BJ (cell line): ENCODE measurements around the gene SAMD14. TPM values are rescaled to one million over a fixed set of nuclear protein-coding genes. Genes with fewer than 3 reads are reported as not detected.
A peak's percentile ranks its signal among the peaks of the same experiment; 100 is the strongest.
"Not testable (repeated sequence)": the region's sequence is repeated elsewhere in the genome, so short reads cannot be mapped to it uniquely, and the experiment has no call there.

Experiments
- CTCF ChIA-PET: fragments of 350-600 bp; formaldehyde crosslinking; extraction: SDS; loops from one replicate; lab custom pipeline; 2021; ENCODE audit warnings: antibody characterized with exemption, inconsistent platforms; lab: Yijun Ruan, JAX
- POLR2A ChIA-PET: fragments of 300-600 bp; sonication (Branson Sonifier 250); formaldehyde crosslinking; extraction: SDS; loops from one replicate; lab custom pipeline; 2021; ENCODE audit warnings: antibody characterized with exemption; lab: Charles Lee
- DNase-seq: peaks from one replicate; pipeline ENCODE4 v3.0.0-alpha.2; 2011; ENCODE audit warnings: low read depth
- H3K27me3 ChIP-seq: 2 replicates; pipeline ENCODE4 v1.6.0; 2011; ENCODE audit warnings: low read length; ENCODE audit not compliant: control insufficient read depth, insufficient read depth
- H3K36me3 ChIP-seq: 2 replicates; pipeline ENCODE4 v1.5.1; 2011; ENCODE audit warnings: low read length; ENCODE audit not compliant: control insufficient read depth, insufficient read depth
- H3K4me3 ChIP-seq: 2 replicates; pipeline ENCODE4 v1.5.1; 2011; ENCODE audit warnings: low read depth, mild to moderate bottlenecking, control low read depth, low read length
- polyA plus RNA-seq: library from polyadenylated mRNA; depleted of rRNA; stranded (reverse); fragments of >200 nt; gene quantifications from 2 replicates; pipeline ENCODE4 v1.2.3, GENCODE V29; 2011
- TF ChIP-seq, protein P1 (sequence below): IDR thresholded peaks from 2 replicates; pipeline ENCODE4 v1.5.1; 2011; ENCODE audit warnings: low read depth, mild to moderate bottlenecking, control low read depth, inconsistent platforms, low read length, moderate library complexity; ENCODE audit not compliant: insufficient read depth

Gene SAMD14
- polyA plus RNA-seq, 1 experiment = 5.3 TPM

DNA sequence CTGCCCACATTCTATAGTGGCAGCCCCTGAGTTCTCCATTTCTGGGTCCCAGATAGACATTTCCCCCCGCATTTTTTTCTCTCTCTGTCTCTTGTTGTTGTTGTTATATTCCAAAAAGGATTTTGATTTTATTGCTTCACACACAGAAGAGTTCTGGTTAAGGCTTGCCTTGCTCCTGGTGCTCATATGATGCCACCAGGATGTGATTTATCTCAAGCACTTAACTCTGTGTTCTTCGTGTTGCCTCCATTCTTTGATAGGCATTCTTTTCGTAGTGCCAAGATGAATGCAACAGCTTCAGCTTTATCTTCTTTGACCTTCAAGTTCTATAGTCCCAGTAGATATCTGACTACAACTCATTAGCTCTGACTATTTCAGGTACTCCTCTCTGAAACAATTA is 64.9 kb downstream of the SAMD14 start:
- Histone ChIP-seq H3K27me3 (no peaks in the 10 kb centered on the region), H3K4me3 (no peak overlapping the region), H3K36me3 (peaks cover 12% of the 10 kb centered on the region)
- CTCF ChIA-PET = interaction anchor here (1.1 to 6.6 kb wide), 8 partner anchors 8 to 38 kb away, joined by 4 to 40 read pairs (median 7); partner anchors contain the start of gene ITGA3
- DNase-seq = no peak
- POLR2A ChIA-PET = no interaction called here
- TF ChIP-seq, protein P1, sequence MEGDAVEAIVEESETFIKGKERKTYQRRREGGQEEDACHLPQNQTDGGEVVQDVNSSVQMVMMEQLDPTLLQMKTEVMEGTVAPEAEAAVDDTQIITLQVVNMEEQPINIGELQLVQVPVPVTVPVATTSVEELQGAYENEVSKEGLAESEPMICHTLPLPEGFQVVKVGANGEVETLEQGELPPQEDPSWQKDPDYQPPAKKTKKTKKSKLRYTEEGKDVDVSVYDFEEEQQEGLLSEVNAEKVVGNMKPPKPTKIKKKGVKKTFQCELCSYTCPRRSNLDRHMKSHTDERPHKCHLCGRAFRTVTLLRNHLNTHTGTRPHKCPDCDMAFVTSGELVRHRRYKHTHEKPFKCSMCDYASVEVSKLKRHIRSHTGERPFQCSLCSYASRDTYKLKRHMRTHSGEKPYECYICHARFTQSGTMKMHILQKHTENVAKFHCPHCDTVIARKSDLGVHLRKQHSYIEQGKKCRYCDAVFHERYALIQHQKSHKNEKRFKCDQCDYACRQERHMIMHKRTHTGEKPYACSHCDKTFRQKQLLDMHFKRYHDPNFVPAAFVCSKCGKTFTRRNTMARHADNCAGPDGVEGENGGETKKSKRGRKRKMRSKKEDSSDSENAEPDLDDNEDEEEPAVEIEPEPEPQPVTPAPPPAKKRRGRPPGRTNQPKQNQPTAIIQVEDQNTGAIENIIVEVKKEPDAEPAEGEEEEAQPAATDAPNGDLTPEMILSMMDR = no peak

DNA sequence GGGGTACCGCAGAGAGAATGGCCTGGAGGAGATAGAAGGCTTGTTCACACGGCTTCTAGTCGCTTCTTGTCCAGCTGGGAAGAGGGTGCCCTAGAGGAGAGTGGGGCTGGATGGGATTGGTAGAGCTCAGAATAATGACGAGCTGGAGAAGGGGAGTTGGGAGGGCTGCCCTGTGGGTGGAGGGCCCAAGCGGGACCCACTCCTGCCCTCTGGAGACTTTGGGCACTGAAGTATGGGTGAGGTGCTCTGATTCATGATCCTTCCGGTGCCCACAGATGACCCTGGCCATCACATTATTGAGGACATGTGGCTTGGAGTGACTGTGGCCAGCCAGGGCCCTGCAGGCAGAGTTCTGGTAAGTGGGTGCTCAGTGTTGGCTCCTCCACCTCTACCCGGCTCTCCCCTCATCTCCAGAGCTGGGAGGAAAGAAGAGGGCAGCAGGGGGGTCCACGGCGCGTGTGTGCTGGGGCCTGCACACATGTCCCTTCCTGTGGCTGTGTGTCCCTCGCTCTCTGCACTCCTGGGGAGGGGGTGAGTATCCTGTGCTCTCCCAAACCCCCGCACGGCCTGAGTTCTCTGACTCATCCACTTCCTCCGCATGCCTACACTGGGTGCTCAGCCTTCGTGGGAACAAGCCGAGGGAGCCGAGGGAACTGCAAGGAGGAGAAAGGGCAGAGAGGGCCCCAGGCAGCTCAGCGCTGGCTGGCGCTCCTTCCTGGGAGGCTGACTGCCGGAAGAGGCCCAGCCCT is 65.5 kb downstream of the SAMD14 start:
- DNase-seq = peak; percentile 86
- CTCF ChIA-PET = interaction anchor here (0.9 to 6.6 kb wide), 9 partner anchors 8 to 87 kb away, joined by 3 to 40 read pairs (median 7); partner anchors contain the start of gene ITGA3

DNA sequence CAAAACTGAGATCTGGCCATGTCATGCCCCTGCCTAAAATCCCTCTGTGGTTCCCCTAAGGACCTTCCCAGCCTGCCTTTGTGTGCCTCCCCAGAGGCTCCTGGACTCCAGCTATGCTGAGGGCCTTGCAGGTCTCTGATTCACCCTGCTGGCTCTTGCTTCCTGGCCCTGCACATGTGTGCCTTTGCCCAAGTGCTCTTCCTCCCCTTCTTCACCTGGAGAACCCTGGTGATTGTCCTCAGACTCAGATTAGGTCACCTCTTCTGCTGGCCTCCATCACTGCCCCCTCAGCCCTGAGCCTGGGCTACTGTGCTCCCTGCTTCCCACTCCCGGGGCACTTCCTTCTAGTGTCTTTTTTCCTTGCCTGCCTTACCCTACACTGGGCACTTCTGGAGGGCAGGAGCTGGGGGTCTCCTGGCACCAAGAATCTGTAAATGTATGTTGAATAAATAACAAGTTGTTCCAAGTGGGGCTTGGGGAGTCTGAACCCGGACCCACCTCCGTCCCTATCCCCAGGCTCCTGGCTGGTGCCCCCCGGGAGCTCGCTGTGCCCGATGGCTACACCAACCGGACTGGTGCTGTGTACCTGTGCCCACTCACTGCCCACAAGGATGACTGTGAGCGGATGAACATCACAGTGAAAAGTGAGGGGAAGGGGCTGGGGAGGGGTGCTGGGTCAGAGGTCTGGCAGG is 66.3 kb downstream of the SAMD14 start:
- CTCF ChIA-PET = interaction anchor here (0.9 to 6.6 kb wide), 7 partner anchors 10 to 86 kb away, joined by 3 to 40 read pairs (median 7); no protein-coding TSS in a partner anchor
- peaks cover 6% of the 10 kb centered on the region for H3K36me3 ChIP-seq

More for the DNA sequence above, 65.5 kb downstream of the SAMD14 start:
- peaks cover 7% of the 10 kb centered on the region for H3K36me3 ChIP-seq
- POLR2A ChIA-PET = no interaction called here
- TF ChIP-seq, protein P1 = no peak
- no peaks in the 10 kb centered on the region for H3K27me3 ChIP-seq
- no peak overlapping the region for H3K4me3 ChIP-seq

DNA sequence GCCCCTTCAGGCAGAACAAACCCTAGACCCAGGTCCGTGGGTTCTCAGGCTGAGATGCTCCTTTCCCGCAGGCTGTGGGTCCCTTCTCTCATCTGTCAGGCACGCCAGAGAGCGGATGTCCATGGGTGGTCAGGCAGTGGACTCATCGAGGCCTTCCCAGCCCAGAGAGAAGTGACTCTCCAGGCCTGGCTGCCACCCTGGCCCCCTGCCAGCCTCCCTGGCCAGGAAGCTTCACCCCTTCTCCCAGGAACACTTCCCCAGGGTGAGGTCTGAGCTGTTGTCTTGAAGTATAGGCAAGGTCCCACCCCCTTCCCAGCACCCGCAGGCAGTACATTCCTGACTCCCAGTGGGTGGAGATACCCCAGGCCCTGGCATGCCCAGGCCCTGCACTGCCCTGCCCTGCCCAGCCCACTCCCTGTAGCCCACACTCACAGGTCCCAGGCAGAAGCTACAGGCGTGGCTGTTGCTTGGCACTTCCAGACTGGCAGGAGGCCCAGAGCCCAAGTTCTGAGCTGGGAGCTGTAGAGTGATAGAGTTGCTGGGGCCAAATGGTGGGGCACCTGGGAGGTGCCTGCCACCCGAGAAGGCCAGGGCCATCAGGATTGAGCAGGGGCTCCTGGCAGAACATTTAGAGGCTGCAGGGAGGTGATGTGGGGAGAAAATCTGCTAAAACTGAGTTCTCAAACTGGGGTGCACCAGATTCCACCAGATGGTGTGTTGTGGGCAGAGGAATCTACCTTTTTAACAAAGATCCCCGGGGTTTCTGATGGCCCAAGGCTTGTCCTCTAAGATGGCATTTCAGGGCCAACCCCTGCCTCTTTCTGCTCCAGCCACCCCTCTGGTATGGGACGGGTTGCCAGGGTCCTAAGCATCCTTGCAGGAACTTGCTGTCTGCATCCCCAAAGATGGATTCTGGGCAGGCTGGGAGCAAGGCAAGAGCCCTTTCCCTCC is 67.4 kb downstream of the SAMD14 start:
- Histone ChIP-seq H3K27me3 (no peaks in the 10 kb centered on the region), H3K4me3 (no peak overlapping the region), H3K36me3 (peaks cover 3% of the 10 kb centered on the region; the same call in 1 of the 2 replicates)
- TF ChIP-seq, protein P1 = no peak
- ChIA-PET CTCF (interaction anchor here (3.3 to 6.6 kb wide), 3 partner anchors 25 to 35 kb away, joined by 17 to 40 read pairs (median 32); no protein-coding TSS in a partner anchor), POLR2A (no interaction called here)
- DNase-seq = no peak

More for the DNA sequence above, 66.3 kb downstream of the SAMD14 start:
- no peak for DNase-seq
- no peaks in the 10 kb centered on the region for H3K27me3 ChIP-seq
- TF ChIP-seq, protein P1 = no peak
- POLR2A ChIA-PET = no interaction called here
- no peak overlapping the region for H3K4me3 ChIP-seq

DNA sequence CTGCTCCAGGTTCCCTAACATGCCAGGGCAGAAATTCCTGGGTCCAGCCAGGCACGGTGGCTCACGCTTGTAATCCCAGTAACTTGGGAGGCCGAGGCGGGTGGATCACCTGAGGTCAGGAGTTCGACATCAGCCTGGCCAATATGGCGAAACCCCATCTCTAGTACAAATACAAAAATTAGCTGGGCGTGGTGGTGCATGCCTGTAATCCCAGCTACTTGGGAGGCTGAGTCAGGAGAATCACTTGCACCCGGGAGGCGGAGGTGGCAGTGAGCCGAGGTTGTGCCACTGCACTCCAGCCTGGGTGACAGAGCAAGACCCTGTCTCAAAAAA is 68.3 kb downstream of the SAMD14 start:
- H3K27me3 ChIP-seq, H3K36me3 ChIP-seq, H3K4me3 ChIP-seq, POLR2A ChIA-PET, DNase-seq: not testable (repeated sequence)
- CTCF ChIA-PET = interaction anchor here (0.8 to 7.2 kb wide), 4 partner anchors 17 to 34 kb away, joined by 3 to 46 read pairs (median 28); no protein-coding TSS in a partner anchor
